Measurements from ENCODE around the gene GIMAP8.
A peak's percentile ranks its signal among the peaks of the same experiment; 100 is the strongest.

The GIMAP8 gene

DNA sequence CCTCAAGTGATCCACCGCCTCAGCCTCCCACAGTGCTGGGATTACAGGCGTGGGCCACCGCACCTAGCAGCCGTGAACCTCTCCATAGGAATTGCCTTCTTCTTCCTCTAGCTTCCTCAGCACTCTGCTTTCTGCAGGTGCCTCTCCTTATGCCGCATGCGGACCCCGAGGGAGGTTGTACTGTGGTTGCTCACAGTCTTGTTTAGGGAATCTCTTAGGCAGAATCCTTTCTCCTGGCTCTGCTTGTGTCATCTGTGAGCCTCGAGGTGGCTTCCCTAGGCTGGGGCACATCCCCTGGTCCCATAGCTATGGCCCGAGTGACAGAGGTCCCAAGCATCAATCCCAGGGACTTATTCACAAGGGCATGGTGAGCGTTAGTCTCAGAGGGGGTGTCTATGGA is 33.2 kb upstream of the GIMAP8 start:
- H3K4me1 ChIP-seq (ENCODE audit: insufficient read depth, low read length, severe bottlenecking), result no peaks in the 10 kb centered on the region
- H4K20me1 ChIP-seq (ENCODE audit: insufficient read depth, low read length), result no peaks in the 10 kb centered on the region
- no peak overlapping the region for H3K9ac ChIP-seq (ENCODE audit: low read length)
- no peaks in the 10 kb centered on the region for H3K36me3 ChIP-seq (ENCODE audit: insufficient read depth, low read length)
- H3K27me3 ChIP-seq (ENCODE audit: insufficient read depth, low read length), result no peaks in the 10 kb centered on the region
- no peak overlapping the region for H3K27ac ChIP-seq (ENCODE audit: low read depth, low read length, poor library complexity, severe bottlenecking)
- no peaks in the 10 kb centered on the region for H3K9me2 ChIP-seq (ENCODE audit: low read depth, low read length)
- H3K4me2 ChIP-seq (ENCODE audit: low read length), result no peak overlapping the region
- H3K79me2 ChIP-seq (ENCODE audit: insufficient read depth, low read length), result no peaks in the 10 kb centered on the region
- H3F3A ChIP-seq (ENCODE audit: insufficient read depth, low read length), result no peaks in the 10 kb centered on the region
- no peak overlapping the region for H2AFZ ChIP-seq (ENCODE audit: low read length)
- TF ChIP-seq, protein P1, sequence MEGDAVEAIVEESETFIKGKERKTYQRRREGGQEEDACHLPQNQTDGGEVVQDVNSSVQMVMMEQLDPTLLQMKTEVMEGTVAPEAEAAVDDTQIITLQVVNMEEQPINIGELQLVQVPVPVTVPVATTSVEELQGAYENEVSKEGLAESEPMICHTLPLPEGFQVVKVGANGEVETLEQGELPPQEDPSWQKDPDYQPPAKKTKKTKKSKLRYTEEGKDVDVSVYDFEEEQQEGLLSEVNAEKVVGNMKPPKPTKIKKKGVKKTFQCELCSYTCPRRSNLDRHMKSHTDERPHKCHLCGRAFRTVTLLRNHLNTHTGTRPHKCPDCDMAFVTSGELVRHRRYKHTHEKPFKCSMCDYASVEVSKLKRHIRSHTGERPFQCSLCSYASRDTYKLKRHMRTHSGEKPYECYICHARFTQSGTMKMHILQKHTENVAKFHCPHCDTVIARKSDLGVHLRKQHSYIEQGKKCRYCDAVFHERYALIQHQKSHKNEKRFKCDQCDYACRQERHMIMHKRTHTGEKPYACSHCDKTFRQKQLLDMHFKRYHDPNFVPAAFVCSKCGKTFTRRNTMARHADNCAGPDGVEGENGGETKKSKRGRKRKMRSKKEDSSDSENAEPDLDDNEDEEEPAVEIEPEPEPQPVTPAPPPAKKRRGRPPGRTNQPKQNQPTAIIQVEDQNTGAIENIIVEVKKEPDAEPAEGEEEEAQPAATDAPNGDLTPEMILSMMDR (IDR thresholded peaks at IDR 0.05; ENCODE audit: low read length), result no peak
- TF ChIP-seq EZH2 (IDR thresholded peaks at IDR 0.05; ENCODE audit: borderline replicate concordance, low read length), result no peak
- H3K4me3 ChIP-seq (ENCODE audit: low read depth, low read length, poor library complexity, severe bottlenecking), result no peak overlapping the region
- H3K9me3 ChIP-seq (ENCODE audit: low read length), result no peaks in the 10 kb centered on the region

DNA sequence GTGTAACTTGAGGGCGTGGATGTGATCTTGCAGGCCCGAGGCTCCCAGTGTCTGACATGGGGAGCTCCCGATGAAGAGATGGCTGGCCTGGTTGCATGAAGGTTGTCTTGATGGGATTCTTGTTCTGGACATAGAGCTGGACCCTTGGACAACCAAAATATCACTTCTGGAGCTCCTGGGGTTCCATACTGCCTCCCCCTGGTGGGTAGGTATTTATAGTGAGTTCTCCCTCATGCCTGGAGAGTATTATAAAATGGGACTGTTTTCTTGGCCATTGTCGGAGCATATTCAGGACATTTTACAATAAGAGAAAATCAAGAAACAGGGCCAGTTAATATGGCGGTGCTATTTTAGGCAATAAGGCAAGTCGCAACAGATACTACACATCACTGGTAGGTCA is 32.6 kb upstream of the GIMAP8 start:
- H3K4me1 ChIP-seq (ENCODE audit: insufficient read depth, low read length, severe bottlenecking), result no peaks in the 10 kb centered on the region
- H3K36me3 ChIP-seq (ENCODE audit: insufficient read depth, low read length), result no peaks in the 10 kb centered on the region
- no peak overlapping the region for H3K27ac ChIP-seq (ENCODE audit: low read depth, low read length, poor library complexity, severe bottlenecking)
- no peaks in the 10 kb centered on the region for H3K9me3 ChIP-seq (ENCODE audit: low read length)
- no peak overlapping the region for H3K4me2 ChIP-seq (ENCODE audit: low read length)
- H3K9ac ChIP-seq (ENCODE audit: low read length), result no peak overlapping the region
- H3K9me2 ChIP-seq (ENCODE audit: low read depth, low read length), result no peaks in the 10 kb centered on the region
- H3F3A ChIP-seq (ENCODE audit: insufficient read depth, low read length), result no peaks in the 10 kb centered on the region
- no peaks in the 10 kb centered on the region for H3K27me3 ChIP-seq (ENCODE audit: insufficient read depth, low read length)
- TF ChIP-seq, protein P1 (IDR thresholded peaks at IDR 0.05; ENCODE audit: low read length), result peak; percentile 45; the same call in 1 of the 2 replicates
- no peak for TF ChIP-seq EZH2 (IDR thresholded peaks at IDR 0.05; ENCODE audit: borderline replicate concordance, low read length)
- H3K79me2 ChIP-seq (ENCODE audit: insufficient read depth, low read length), result no peaks in the 10 kb centered on the region
- H4K20me1 ChIP-seq (ENCODE audit: insufficient read depth, low read length), result no peaks in the 10 kb centered on the region
- H3K4me3 ChIP-seq (ENCODE audit: low read depth, low read length, poor library complexity, severe bottlenecking), result no peak overlapping the region
- H2AFZ ChIP-seq (ENCODE audit: low read length), result no peak overlapping the region

- Histone ChIP-seq H3K4me2 (ENCODE audit: low read length) (no peak overlapping the region), H2AFZ (ENCODE audit: low read length) (no peak overlapping the region), H3K9ac (ENCODE audit: low read length) (no peak overlapping the region), H3F3A (ENCODE audit: insufficient read depth, low read length) (no peaks in the 10 kb centered on the region), H4K20me1 (ENCODE audit: insufficient read depth, low read length) (no peaks in the 10 kb centered on the region), H3K4me3 (ENCODE audit: low read depth, low read length, poor library complexity, severe bottlenecking) (no peak overlapping the region), H3K9me3 (ENCODE audit: low read length) (no peaks in the 10 kb centered on the region), H3K27ac (ENCODE audit: low read depth, low read length, poor library complexity, severe bottlenecking) (no peak overlapping the region), H3K79me2 (ENCODE audit: insufficient read depth, low read length) (no peaks in the 10 kb centered on the region), H3K27me3 (ENCODE audit: insufficient read depth, low read length) (0 out of 2 replicates have a peak, but pooled peaks cover 11% of the 10 kb centered on the region), H3K4me1 (ENCODE audit: insufficient read depth, low read length, severe bottlenecking) (no peaks in the 10 kb centered on the region), H3K36me3 (ENCODE audit: insufficient read depth, low read length) (no peaks in the 10 kb centered on the region), H3K9me2 (ENCODE audit: low read depth, low read length) (no peaks in the 10 kb centered on the region)
- no peak for TF ChIP-seq EZH2 (IDR thresholded peaks at IDR 0.05; ENCODE audit: borderline replicate concordance, low read length)
- TF ChIP-seq, protein P1 (IDR thresholded peaks at IDR 0.05; ENCODE audit: low read length), result no peak
Observed at GRCh38 chr7:150420242-150420641, 30.2 kb upstream of the GIMAP8 start.

All from OCI-LY1 (cell line).